ENCODE measurements around the gene PRCC.

PRCC gene

GRCh38 chr1:156767101-156767878 lies at the start of gene PRCC:
Gene PRCC, plus strand, starts transcription at chr1:156767535. Its CDS starts 237 bp downstream, at chr1:156767772.
- Histone ChIP-seq H3K9ac (ENCODE audit: low read length) (peak within 1 kb of the TSS; percentile 87), H3K4me1 (ENCODE audit: control insufficient read depth, insufficient read depth, low read length) (peaks cover 21% of the 10 kb centered on the region; the same call in 1 of the 2 replicates), H3K9me3 (ENCODE audit: control insufficient read depth, insufficient read depth, low read depth, low read length) (no peaks in the 10 kb centered on the region), H3K27ac (ENCODE audit: low read depth, low read length) (peak within 1 kb of the TSS; percentile 74), H3K4me3 (ENCODE audit: low read depth, low read length) (peak within 1 kb of the TSS; percentile 81), H3K27me3 (ENCODE audit: control insufficient read depth, insufficient read depth, low read length) (no peaks in the 10 kb centered on the region), H3K36me3 (ENCODE audit: control insufficient read depth, insufficient read depth, low read length) (peaks cover 19% of the 10 kb centered on the region; the same call in 1 of the 2 replicates)

DNA sequence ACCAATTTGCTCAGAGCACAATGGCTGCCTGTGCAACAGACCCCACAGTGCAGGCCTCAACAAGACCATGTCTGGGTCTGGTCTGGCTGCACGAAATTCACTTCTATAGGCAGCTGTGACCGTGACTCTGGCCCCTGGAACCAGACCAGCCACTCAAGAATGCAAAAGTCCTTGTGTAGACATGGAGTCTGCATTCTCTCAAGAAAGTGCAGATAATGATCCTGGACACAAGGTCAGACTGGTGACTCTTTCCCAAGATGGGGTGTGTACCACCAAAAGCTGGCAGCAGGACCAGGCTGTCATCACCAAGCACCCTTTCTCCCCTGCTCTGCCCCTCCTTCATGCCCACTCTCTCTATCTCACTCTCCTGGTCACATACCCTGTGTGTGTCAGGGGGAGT lies 46.2 kb upstream of the PRCC start:
- no peaks in the 10 kb centered on the region for H3K9me3 ChIP-seq (ENCODE audit: control insufficient read depth, insufficient read depth, low read depth, low read length)
- no peaks in the 10 kb centered on the region for H3K27me3 ChIP-seq (ENCODE audit: control insufficient read depth, insufficient read depth, low read length)
- no peak overlapping the region for H3K4me3 ChIP-seq (ENCODE audit: low read depth, low read length)
- no peak overlapping the region for H3K27ac ChIP-seq (ENCODE audit: low read depth, low read length)
- H3K36me3 ChIP-seq (ENCODE audit: control insufficient read depth, insufficient read depth, low read length): peaks cover 42% of the 10 kb centered on the region
- no peak overlapping the region for H3K9ac ChIP-seq (ENCODE audit: low read length)
- peaks cover 9% of the 10 kb centered on the region for H3K4me1 ChIP-seq (ENCODE audit: control insufficient read depth, insufficient read depth, low read length)

DNA sequence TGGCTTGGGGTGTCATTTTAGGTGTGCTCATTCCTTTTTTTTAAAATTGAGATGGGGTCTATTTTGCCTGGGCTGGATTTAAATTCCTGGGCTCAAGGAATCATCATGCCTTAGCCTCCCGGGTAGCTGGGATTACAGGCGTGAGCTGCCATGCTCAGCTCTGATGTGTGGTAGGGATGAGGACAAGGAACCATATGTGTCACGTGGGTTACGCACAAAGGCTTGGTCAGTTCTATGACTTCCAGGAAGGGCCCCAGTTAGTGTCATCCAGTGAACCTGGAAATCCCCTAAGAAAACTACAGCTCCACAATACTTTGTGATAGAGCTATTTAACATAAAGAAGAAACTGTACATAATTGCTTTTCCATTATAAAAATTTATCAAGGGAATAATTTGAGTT lies 45.8 kb upstream of the PRCC start:
- no peak overlapping the region for H3K4me3 ChIP-seq (ENCODE audit: low read depth, low read length)
- no peaks in the 10 kb centered on the region for H3K9me3 ChIP-seq (ENCODE audit: control insufficient read depth, insufficient read depth, low read depth, low read length)
- H3K36me3 ChIP-seq (ENCODE audit: control insufficient read depth, insufficient read depth, low read length): peaks cover 42% of the 10 kb centered on the region
- H3K9ac ChIP-seq (ENCODE audit: low read length): no peak overlapping the region
- H3K27ac ChIP-seq (ENCODE audit: low read depth, low read length): no peak overlapping the region
- peaks cover 9% of the 10 kb centered on the region for H3K4me1 ChIP-seq (ENCODE audit: control insufficient read depth, insufficient read depth, low read length)
- no peaks in the 10 kb centered on the region for H3K27me3 ChIP-seq (ENCODE audit: control insufficient read depth, insufficient read depth, low read length)

DNA sequence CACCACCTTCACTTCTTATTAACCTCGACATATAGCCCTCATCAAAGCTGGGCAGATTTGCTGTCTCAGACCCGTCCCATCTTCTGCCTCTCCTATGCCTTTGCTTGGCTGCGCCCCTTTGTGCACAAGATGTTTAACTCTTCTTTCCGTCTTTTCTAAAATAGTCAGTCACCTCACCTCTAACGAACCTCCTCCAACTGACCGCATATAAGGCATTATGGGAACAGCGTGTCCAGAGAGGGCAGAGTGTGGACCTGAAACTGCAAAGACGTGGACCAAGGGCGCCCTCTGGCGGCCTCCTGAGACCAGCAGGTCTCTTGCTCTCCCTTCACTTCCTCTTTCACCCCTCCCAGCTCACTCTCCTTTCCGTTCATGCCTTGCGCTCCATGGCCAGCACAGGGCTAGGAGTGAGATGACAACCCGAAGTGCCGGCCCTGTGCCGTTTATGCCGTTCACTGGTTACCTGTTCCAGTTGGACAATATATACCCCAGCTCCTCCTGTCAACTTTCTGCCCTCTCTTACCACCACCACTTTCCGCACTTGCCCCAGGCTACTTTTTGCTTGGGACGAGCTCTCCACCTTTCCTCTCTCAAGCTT lies 41.6 kb upstream of the PRCC start:
- peak overlapping the region; percentile 40 for H3K9ac ChIP-seq (ENCODE audit: low read length)
- H3K27ac ChIP-seq (ENCODE audit: low read depth, low read length): no peak overlapping the region
- no peaks in the 10 kb centered on the region for H3K27me3 ChIP-seq (ENCODE audit: control insufficient read depth, insufficient read depth, low read length)
- H3K4me3 ChIP-seq (ENCODE audit: low read depth, low read length): peak overlapping the region; percentile 94
- peaks cover 45% of the 10 kb centered on the region for H3K36me3 ChIP-seq (ENCODE audit: control insufficient read depth, insufficient read depth, low read length)
- no peaks in the 10 kb centered on the region for H3K9me3 ChIP-seq (ENCODE audit: control insufficient read depth, insufficient read depth, low read depth, low read length)
- peaks cover 20% of the 10 kb centered on the region for H3K4me1 ChIP-seq (ENCODE audit: control insufficient read depth, insufficient read depth, low read length)

- H3K27me3 ChIP-seq (ENCODE audit: control insufficient read depth, insufficient read depth, low read length): no peaks in the 10 kb centered on the region
- no peak overlapping the region for H3K27ac ChIP-seq (ENCODE audit: low read depth, low read length)
- no peak overlapping the region for H3K9ac ChIP-seq (ENCODE audit: low read length)
- peak overlapping the region; percentile 94 for H3K4me3 ChIP-seq (ENCODE audit: low read depth, low read length)
- H3K36me3 ChIP-seq (ENCODE audit: control insufficient read depth, insufficient read depth, low read length): peaks cover 36% of the 10 kb centered on the region
- no peaks in the 10 kb centered on the region for H3K9me3 ChIP-seq (ENCODE audit: control insufficient read depth, insufficient read depth, low read depth, low read length)
- H3K4me1 ChIP-seq (ENCODE audit: control insufficient read depth, insufficient read depth, low read length): peaks cover 20% of the 10 kb centered on the region
Measured at GRCh38 chr1:156726549-156727226, 40.6 kb upstream of the PRCC start.

GRCh38 chr1:156727492-156727891 lies 39.8 kb upstream of the PRCC start:
- Histone ChIP-seq H3K9me3 (ENCODE audit: control insufficient read depth, insufficient read depth, low read depth, low read length) (no peaks in the 10 kb centered on the region), H3K27me3 (ENCODE audit: control insufficient read depth, insufficient read depth, low read length) (no peaks in the 10 kb centered on the region), H3K36me3 (ENCODE audit: control insufficient read depth, insufficient read depth, low read length) (peaks cover 31% of the 10 kb centered on the region), H3K27ac (ENCODE audit: low read depth, low read length) (peak overlapping the region; percentile 14; the same call in 1 of the 2 replicates), H3K9ac (ENCODE audit: low read length) (peak overlapping the region; percentile 85), H3K4me3 (ENCODE audit: low read depth, low read length) (peak overlapping the region; percentile 94), H3K4me1 (ENCODE audit: control insufficient read depth, insufficient read depth, low read length) (peaks cover 20% of the 10 kb centered on the region)

DNA sequence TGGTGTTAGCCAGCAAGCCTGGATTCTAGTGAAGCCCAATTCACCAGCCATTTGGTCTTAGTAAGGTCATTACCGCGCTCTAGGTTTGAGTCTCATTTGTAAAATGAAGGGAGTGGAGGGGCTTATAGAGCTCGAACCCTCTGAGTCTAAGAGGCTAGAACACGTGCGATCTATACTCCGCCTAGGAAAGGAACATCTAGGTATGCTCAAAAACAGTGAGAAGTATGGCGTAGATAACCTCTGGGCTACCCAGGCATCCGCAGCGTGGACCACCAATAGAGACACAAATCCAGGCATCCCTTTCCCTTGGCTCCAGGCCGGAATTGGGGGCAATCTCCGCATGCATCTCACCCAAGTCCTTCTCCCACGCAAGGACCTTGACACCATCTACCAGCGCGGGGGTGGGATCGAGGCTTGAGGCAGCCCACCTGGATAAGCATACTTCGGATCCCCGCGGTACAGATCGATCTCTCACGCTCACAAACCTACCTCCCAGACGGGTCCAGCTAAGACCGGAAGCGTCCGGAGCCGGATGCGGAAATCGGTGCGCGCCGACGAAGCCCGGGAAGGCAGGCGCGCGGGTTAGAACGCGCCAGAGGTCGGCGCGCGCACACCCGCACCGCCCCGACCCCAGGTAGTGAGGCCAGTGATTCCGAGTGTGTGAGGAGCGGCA lies 39.3 kb upstream of the PRCC start, which contains the start of gene METTL25B:
Gene METTL25B (plus strand): TSS at position 544 of the 673 bp plus-strand sequence. CDS start 636 bp downstream, outside the sequence.
- H3K27ac ChIP-seq (ENCODE audit: low read depth, low read length): peak within 1 kb of the TSS; percentile 37; the same call in 1 of the 2 replicates
- H3K4me1 ChIP-seq (ENCODE audit: control insufficient read depth, insufficient read depth, low read length): peaks cover 20% of the 10 kb centered on the region
- peak within 1 kb of the TSS; percentile 94 for H3K4me3 ChIP-seq (ENCODE audit: low read depth, low read length)
- peak within 1 kb of the TSS; percentile 89 for H3K9ac ChIP-seq (ENCODE audit: low read length)
- H3K36me3 ChIP-seq (ENCODE audit: control insufficient read depth, insufficient read depth, low read length): peaks cover 26% of the 10 kb centered on the region
- H3K9me3 ChIP-seq (ENCODE audit: control insufficient read depth, insufficient read depth, low read depth, low read length): no peaks in the 10 kb centered on the region
- H3K27me3 ChIP-seq (ENCODE audit: control insufficient read depth, insufficient read depth, low read length): no peaks in the 10 kb centered on the region

DNA sequence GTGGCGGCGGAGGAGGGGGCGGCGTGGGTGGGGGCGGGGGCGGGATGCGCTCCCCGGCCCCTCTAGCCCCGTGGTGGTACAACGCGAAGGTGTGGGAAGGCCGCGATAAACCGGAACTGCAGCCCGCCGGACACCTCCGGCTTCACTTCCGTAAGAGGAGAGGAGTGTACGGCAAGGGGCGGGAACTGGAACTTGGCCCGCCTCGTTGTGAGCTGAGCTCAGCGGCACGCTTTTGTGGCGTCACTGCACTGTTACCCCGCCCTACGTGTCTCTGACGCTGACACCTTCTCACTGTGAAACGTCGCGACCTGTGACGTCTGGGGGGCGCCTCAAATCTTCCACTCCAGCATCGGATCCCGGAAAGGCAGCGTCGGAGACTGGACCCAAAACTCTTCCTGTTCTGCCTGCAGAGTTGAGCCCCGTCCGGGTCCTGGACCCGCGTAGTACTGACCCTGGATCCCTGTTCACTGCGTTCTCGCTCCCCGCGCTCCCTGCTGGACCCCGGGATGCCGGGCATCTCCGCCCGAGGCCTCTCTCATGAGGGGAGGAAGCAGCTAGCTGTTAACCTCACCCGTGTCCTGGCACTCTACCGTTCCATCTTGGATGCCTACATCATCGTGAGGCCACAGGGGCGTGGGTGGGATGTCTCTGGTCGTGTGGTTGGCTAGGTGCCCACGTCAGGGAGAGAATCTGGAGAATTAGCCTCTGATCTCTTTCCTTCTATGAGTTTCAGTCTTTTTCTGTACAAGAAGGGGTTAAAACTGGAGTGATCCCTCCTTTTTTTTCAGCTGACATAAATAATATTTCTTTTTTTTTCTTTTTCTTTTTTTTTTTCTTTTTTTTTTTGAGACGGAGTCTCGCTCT lies 38.5 kb upstream of the PRCC start, which contains the start of gene ISG20L2:
Gene ISG20L2 (minus strand): TSS at position 168 of the 864 bp plus-strand sequence. CDS start 1,114 bp downstream, outside the sequence.
- no peaks in the 10 kb centered on the region for H3K27me3 ChIP-seq (ENCODE audit: control insufficient read depth, insufficient read depth, low read length)
- peaks cover 20% of the 10 kb centered on the region for H3K4me1 ChIP-seq (ENCODE audit: control insufficient read depth, insufficient read depth, low read length)
- peak within 1 kb of the TSS; percentile 89 for H3K9ac ChIP-seq (ENCODE audit: low read length)
- H3K4me3 ChIP-seq (ENCODE audit: low read depth, low read length): peak within 1 kb of the TSS; percentile 94
- H3K27ac ChIP-seq (ENCODE audit: low read depth, low read length): peak within 1 kb of the TSS; percentile 37; the same call in 1 of the 2 replicates
- peaks cover 19% of the 10 kb centered on the region for H3K36me3 ChIP-seq (ENCODE audit: control insufficient read depth, insufficient read depth, low read length)
- no peaks in the 10 kb centered on the region for H3K9me3 ChIP-seq (ENCODE audit: control insufficient read depth, insufficient read depth, low read depth, low read length)

DNA sequence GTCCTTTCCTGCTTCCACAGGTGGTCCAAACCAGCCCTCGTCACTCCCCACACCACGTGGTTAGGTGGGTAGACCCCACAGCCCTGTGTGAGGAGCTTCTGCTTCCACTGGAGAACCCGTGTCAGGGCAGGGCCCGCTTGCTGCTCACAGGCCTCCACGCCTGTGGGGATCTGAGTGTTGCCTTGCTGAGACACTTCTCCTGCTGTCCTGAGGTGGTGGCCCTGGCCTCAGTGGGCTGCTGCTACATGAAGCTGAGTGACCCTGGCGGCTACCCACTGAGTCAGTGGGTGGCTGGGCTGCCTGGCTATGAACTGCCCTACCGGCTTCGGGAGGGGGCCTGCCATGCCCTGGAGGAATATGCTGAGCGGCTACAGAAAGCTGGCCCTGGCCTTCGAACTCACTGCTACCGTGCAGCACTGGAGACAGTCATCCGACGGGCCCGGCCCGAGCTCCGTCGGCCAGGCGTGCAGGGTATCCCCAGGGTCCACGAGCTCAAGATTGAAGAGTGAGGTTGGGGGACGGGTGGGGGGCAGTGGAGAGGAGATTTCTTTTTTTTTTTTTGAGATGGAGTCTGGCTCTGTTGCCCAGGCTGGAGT lies 33.2 kb upstream of the PRCC start:
- Histone ChIP-seq H3K4me1 (ENCODE audit: control insufficient read depth, insufficient read depth, low read length) (peaks cover 5% of the 10 kb centered on the region; the same call in 1 of the 2 replicates), H3K36me3 (ENCODE audit: control insufficient read depth, insufficient read depth, low read length) (peaks cover 32% of the 10 kb centered on the region), H3K9ac (ENCODE audit: low read length) (peak overlapping the region; percentile 13), H3K4me3 (ENCODE audit: low read depth, low read length) (no peak overlapping the region), H3K9me3 (ENCODE audit: control insufficient read depth, insufficient read depth, low read depth, low read length) (no peaks in the 10 kb centered on the region), H3K27me3 (ENCODE audit: control insufficient read depth, insufficient read depth, low read length) (no peaks in the 10 kb centered on the region), H3K27ac (ENCODE audit: low read depth, low read length) (no peak overlapping the region)
